ENCODE measurements around the gene NDUFC1. TPM values are rescaled to one million over a fixed set of nuclear protein-coding genes. Genes with fewer than 3 reads are reported as not detected.

NDUFC1 gene
- total and polyA plus RNA-seq, 2 of the 8 experiments (the other 6 are each of a cell fraction or from before 2014, with no cell fraction given), result 41.9 to 62.0 TPM

DNA sequence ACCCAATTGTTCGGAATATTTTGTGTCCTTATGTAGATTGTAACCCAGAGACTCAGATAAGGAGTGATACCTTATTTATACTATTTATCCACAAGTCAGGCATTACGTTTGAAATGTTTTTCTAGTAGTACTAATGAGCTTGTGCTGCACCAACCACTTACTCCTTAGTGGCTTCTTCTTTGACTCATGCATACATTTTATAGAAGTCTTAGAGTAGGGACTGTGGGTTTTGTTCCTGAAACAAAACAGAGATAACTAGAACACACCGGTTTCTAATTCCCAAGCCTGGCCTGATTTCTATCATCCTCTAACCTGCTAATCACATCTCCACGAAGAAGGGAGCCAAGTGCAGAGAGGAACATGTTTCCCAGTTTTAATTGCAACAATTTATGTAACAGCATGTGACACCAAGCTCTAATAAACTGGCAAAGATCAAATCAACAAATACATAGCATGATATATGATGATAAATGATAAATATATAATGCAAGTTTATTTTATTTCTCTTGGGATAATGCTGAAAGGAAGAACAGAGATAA is 54.5 kb downstream of the NDUFC1 start:
- Histone ChIP-seq H3K79me2 (ENCODE audit: control insufficient read depth in 1 of 2, insufficient read depth in 2 of 2, low read length in 2 of 2) (no peaks in the 10 kb centered on the region), H3K4ac (replicated peaks; ENCODE audit: insufficient read length, low read depth, low read length) (no peak overlapping the region), H4K91ac (replicated peaks; ENCODE audit: insufficient read length, low read length) (no peak overlapping the region), H3K23ac (ENCODE audit: insufficient read length) (no peak overlapping the region), H3K9ac (replicated peaks in 1 of 4; ENCODE audit: extremely low read depth in 1 of 4, low read depth in 3 of 4, low read length in 3 of 4) (no peak overlapping the region), H3K9me3 (ENCODE audit: insufficient read depth in 2 of 2, low read depth in 1 of 2, low read length in 1 of 2) (no peaks in the 10 kb centered on the region), H3K36me3 (ENCODE audit: control insufficient read depth in 2 of 4, insufficient read depth in 4 of 4, low read length in 3 of 4) (no peaks in the 10 kb centered on the region), H3K27me3 (replicated peaks in 1 of 4; ENCODE audit: control insufficient read depth in 3 of 4, extremely low read depth in 1 of 4, insufficient read depth in 3 of 4, low read length in 3 of 4) (no peaks in the 10 kb centered on the region), H3K4me3 (ENCODE audit: extremely low read depth in 1 of 4, insufficient read depth in 2 of 4, low read depth in 3 of 4, low read length in 4 of 4) (no peak overlapping the region), H2AK5ac (ENCODE audit: low read depth, low read length) (no peak overlapping the region), H3K4me1 (replicated peaks in 1 of 4; ENCODE audit: control insufficient read depth in 3 of 4, insufficient read depth in 4 of 4, low read length in 3 of 4) (no peaks in the 10 kb centered on the region), H3K56ac (replicated peaks; ENCODE audit: insufficient read length, low read depth, low read length) (no peak overlapping the region), H4K5ac (ENCODE audit: insufficient read length, low read depth, low read length) (no peak overlapping the region), H3K27ac (ENCODE audit: low read depth, low read length) (no peak overlapping the region), H2BK5ac (ENCODE audit: low read depth, low read length) (no peak overlapping the region), H2BK15ac (ENCODE audit: low read length) (no peak overlapping the region), H3K79me1 (ENCODE audit: low read depth, low read length) (no peaks in the 10 kb centered on the region), H2BK12ac (ENCODE audit: low read depth, low read length) (no peak overlapping the region), H3K18ac (ENCODE audit: extremely low read depth, low read length) (no peak overlapping the region), H4K8ac (ENCODE audit: extremely low read depth, insufficient read depth, low read length) (no peak overlapping the region), H2AFZ (ENCODE audit: low read length) (no peak overlapping the region; the same call in 1 of the 2 replicates), H2BK20ac (ENCODE audit: low read length) (no peak overlapping the region), H2BK120ac (replicated peaks; ENCODE audit: low read depth, low read length) (no peak overlapping the region), H3K23me2 (ENCODE audit: low read depth, low read length) (no peaks in the 10 kb centered on the region), H3K14ac (ENCODE audit: insufficient read length) (no peak overlapping the region), H4K20me1 (replicated peaks in 1 of 2; ENCODE audit: control insufficient read depth in 1 of 2, insufficient read depth in 2 of 2, low read length in 2 of 2) (no peaks in the 10 kb centered on the region), H3K4me2 (ENCODE audit: insufficient read depth in 1 of 2, low read depth in 2 of 2, low read length in 2 of 2) (no peak overlapping the region)
- ChIA-PET POLR2A (ENCODE audit: partially characterized antibody) (interaction anchor here (1.3 kb wide), 1 partner anchor 53 kb away, joined by 4 read pairs; the partner anchor contains the start of gene NAA15), CTCF (ENCODE audit: partially characterized antibody) (interaction anchor here (1.3 to 1.5 kb wide), 2 partner anchors 21 to 29 kb away, joined by 3 read pairs; no protein-coding TSS in a partner anchor)
- no peak for FAIRE-seq
- no peak for DNase-seq (ENCODE audit: low read depth in 1 of 2, low spot score in 2 of 2)
- 86% methylated on average over 4 of the region's 4 CpGs; no CpG with 5 or more reads in 1 of the 2 experiments for WGBS, 2 experiments (ENCODE audit: extremely low coverage in 1 of 2, insufficient coverage in 1 of 2, insufficient read length in 1 of 2, insufficient replicate concordance in 2 of 2, low coverage in 1 of 2, low lambda C conversion rate in 2 of 2, missing lambda C conversion rate in 1 of 2)
- TF ChIP-seq RNF2 (IDR thresholded peaks at IDR 0.05; ENCODE audit: borderline replicate concordance, low read depth, low read length, missing control alignments, poor library complexity, severe bottlenecking) (no peak), CREB1 (IDR thresholded peaks at IDR 0.05) (no peak), CBX8 (IDR thresholded peaks at IDR 0.05; ENCODE audit: borderline replicate concordance, low read depth, low read length) (no peak), CTBP2 (IDR thresholded peaks at IDR 0.05; ENCODE audit: borderline replicate concordance, insufficient read depth, insufficient read length, low read length) (no peak), SUZ12 (IDR thresholded peaks at IDR 0.05; ENCODE audit: low read length) (no peak), TAF1 (IDR thresholded peaks at IDR 0.05; ENCODE audit: low read depth, low read length) (no peak), TBP (IDR thresholded peaks at IDR 0.05; ENCODE audit: low read depth, low read length) (no peak), EGR1 (IDR thresholded peaks at IDR 0.05; ENCODE audit: borderline replicate concordance, low read depth, low read length) (no peak), SIX5 (IDR thresholded peaks at IDR 0.05; ENCODE audit: low read depth, low read length) (no peak), SRF (IDR thresholded peaks at IDR 0.05; ENCODE audit: low read depth, low read length) (no peak), SIRT6 (IDR thresholded peaks at IDR 0.05; ENCODE audit: low read length) (no peak), PHF8 (conservative IDR thresholded peaks at IDR 0.05; ENCODE audit: low read depth, low read length) (no peak), NANOG (IDR thresholded peaks at IDR 0.05; ENCODE audit: insufficient read depth, low read depth, low read length, poor library complexity, severe bottlenecking) (no peak)
